H1 (cell line): ENCODE results near the gene CIZ1. TPM values are rescaled to one million over a fixed set of nuclear protein-coding genes. Genes with fewer than 3 reads are reported as not detected.

ENCODE experiments used
- TAF7 ChIP-seq: optimal IDR thresholded peaks from 2 replicates; pipeline ENCODE3; 2011; ENCODE audit warnings: low read depth, mild to moderate bottlenecking, inconsistent platforms, low read length, moderate library complexity, borderline replicate concordance
- polyA plus RNA-seq, 7 experiments: library from polyadenylated mRNA; depleted of rRNA in 3 of 7; stranded (reverse) in 5 of 7; unstranded in 2 of 7; fragments of >200 nt in 5 of 7; fragments of 200-250 nt in 2 of 7; gene quantifications; 1 replicate in 5 of 7; 2 replicates in 1 of 7; 4 replicates in 1 of 7; pipeline versions ENCODE4 v1.2.1 to v1.2.3, GENCODE V29; 2011 to 2013; ENCODE audit warnings: missing spikeins in 2 of 7, mixed read lengths in 2 of 7
- total RNA-seq: library from RNA; stranded (reverse); fragmentation: NEBNext Ultra II Directional; extraction: Animal tissue kit (Norgen Biotek cat#: 25700); gene quantifications from 2 replicates; pipeline ENCODE4 v1.2.1, GENCODE V29; 2021

CIZ1 gene
- total and polyA plus RNA-seq, 2 of the 8 experiments (the other 6 are each of a cell fraction or from before 2014, with no cell fraction given): 66.0 to 107 TPM

DNA sequence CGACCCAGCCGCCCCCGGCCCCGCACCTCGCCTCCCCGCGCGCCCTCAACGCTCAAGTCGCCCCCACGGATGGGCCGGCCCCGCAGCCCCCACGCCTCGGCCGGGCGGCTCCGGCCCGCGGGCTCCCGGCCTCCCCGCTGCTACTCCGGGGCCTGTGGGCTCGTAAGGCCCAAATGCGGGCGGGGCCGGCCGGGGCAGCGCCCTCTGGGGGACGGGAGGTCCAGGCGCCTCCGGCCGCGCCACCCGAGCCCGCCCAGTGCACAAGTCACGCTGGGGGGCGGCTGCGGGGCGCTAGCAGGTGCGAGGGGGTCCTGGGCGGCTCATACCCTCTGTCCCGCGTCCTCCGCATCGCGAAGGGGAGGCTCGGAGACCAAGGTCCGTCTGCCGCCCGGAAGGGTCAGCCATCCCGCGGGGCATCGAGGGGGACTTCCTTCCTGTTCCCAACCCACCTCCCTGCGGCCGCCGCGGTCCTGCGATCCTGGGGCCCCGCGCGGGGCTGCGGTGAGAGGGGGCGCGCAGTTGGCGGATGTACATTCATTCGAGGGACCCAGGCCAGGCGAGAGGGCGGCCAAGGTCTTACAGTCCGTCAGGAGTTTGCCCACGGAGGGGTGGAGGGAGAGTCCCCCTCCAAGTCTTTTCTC is at the start of gene CIZ1 (continued):
- peak; percentile 50 for TF ChIP-seq TAF7
